ENCODE measurements around the gene CENPH.
"Not testable (repeated sequence)": the region's sequence is repeated elsewhere in the genome, so short reads cannot be mapped to it uniquely, and the experiment has no call there.

Gene CENPH, protein sequence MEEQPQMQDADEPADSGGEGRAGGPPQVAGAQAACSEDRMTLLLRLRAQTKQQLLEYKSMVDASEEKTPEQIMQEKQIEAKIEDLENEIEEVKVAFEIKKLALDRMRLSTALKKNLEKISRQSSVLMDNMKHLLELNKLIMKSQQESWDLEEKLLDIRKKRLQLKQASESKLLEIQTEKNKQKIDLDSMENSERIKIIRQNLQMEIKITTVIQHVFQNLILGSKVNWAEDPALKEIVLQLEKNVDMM

DNA sequence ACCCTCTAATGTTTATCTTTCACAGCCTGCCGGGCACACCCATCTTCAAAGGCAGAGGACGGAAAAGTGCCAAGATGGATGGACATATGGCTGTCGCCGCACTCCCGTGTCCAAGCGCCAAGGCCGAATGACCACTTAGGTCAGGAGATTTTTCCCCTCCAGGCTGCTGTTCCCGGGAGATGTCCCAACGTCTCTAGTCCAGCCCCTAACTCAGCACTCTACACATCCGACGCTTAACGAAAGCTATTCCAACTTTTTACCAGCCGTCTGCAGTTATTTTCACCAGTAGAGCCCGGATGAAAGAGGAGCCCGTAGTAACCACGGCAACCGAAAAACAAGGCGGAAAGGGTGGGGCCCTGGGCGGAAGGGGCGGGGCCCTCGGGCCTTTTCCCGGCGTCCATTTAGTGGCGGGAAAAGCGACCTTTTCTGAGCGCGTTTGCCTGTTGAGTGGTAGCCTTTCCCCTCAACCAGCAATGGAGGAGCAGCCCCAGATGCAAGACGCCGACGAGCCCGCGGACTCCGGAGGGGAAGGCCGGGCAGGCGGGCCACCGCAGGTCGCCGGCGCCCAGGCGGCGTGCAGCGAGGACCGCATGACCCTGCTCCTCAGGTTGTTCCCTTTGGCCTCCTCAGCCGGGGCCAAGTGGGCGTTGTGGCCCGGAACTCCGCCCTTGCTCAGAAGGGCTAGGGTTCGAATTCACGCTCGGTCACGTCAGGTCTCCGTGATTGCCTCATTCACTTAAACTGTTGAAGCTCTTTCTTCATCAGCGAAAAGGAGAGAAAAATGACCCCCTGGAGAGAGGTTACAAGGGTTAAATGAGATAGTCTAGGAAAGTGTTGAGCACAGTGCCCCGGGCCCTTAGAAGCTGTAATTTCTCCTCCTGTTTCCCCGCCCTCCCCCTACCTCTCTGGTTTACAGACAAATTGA, at the start of gene CENPH:
CENPH (plus strand) TSS at position 422 of the 925 bp plus-strand sequence; CDS start at position 474, 52 bp downstream.
- peak; percentile 45 for DNase-seq (ENCODE audit: low read depth)

DNA sequence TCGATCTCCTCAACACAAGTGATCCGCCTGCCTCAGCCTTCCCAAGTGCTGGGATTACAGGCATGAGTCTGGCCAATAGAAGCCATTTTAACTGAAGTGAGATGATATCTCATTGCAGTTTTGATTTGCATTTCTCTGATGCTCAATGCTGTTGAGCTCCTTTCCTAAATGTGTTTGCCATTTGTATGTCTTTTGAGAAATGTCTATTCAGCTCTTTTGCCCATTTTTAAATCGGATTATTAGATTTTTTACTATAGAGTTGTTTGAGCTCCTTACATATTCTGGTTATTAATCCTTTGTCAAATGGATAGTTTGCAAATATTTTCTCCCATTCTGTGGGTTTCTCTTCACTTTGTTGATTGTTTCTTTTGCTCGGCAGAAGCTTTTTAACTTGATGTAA, 49.1 kb upstream of the CENPH start:
- DNase-seq (ENCODE audit: low read depth) = not testable (repeated sequence)

DNA sequence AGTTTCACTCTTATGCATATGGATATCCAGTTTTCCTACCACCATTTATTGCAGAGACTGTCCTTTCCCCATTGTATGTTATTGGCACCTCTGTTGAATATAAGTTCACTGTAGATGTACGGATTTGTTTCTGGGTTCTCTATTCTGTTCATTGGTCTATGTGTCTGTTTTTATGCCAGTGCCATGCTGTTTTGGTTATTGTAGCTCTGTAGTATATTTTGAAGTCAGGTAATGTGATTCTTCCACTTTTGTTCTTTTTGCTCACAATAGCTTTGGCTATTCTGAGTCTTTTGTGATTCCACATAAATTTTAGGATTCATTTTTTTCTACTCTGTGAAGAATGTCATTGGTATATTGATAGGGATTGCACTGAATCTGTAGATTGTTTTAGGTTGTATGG, 48.6 kb upstream of the CENPH start:
- no peak for DNase-seq (ENCODE audit: low read depth)

DNA sequence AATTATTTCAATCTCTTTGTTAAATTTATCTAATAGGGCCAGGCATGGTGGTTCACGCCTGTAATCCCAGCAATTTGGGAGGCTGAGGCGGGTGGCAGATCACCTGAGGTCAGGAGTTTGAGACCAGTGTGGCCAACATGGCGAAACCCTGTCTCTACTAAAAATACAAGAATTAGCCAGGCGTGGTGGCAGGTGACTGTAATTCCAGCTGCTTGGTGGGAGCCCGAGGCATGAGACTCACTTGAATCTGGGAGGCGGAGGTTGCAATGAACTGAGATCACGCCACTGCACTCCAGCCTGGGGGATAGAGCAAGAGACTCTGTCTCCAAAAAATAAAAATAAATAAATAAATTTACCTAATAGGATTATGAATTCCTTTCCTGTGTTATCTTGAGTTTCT, 40.8 kb upstream of the CENPH start:
- DNase-seq (ENCODE audit: low read depth) = not testable (repeated sequence)

DNA sequence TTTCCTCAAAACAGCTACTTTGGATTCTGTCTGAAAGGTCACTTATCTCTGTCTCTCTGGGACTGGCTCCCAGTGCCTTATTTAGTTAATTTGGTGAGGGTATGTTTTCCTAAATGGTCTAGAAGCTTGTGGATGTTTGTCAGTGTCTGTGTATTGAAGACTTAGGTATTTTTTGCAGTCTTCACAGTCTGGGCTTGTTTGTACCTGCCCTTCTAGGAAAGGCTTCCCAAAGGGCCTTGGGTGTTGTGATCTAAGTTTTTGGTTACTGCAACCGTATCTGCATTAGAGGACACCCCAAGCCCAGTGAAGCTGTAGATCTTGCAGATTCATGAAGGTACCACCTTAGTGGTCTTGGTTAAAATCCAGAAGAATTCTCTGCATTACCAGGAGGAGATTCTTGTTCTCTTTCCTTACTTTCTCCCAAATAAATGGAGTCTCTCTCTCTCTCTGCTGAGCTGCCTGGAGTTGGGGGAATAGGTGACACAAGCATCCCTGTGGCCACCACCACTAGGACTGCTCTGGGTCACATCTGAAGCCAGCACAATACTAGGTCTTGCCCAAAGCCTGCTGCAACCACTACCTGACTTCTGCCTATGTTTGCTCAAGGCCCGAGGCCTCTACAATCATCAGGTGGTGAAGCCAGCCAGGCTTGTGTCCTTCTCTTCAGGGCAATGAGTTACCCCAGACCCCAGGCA, 40.3 kb upstream of the CENPH start:
- DNase-seq (ENCODE audit: low read depth) = no peak

DNA sequence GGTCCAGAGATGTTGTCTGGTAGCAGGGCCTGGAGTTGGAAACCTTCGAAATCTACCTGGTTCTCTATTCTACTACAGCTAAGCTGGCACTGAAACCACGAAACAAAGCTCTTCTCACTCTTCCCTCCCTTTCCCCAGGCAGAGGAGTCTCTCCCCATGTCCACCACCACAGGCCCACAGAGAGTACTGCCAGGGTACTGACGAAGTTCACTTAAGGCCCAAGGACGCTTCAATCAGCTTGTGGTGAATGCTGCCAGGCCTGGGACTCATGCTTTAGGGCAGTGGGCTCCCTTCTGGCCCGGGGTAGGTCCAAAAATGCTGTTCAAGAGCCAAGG, 39.7 kb upstream of the CENPH start:
- no peak for DNase-seq (ENCODE audit: low read depth)

DNA sequence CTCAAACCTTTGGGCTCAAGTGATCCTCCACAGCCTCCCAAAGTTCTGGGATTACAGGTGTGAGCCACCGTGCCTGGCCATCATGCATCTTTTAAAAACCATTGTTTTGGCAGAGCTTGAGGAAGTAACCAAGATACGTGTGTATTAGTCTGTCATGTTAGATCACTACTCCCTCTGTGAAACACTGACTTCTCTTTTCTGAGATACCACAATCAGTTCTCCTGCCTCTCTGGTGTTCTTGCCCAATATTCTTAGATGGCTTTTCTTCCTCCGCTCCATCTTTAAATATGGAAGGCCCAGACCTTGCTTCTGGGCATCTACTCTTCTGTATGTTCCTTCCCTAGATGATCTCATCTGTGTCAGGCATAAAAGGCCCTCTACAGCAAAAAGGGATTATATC, 36.7 kb upstream of the CENPH start:
- no peak for DNase-seq (ENCODE audit: low read depth)

DNA sequence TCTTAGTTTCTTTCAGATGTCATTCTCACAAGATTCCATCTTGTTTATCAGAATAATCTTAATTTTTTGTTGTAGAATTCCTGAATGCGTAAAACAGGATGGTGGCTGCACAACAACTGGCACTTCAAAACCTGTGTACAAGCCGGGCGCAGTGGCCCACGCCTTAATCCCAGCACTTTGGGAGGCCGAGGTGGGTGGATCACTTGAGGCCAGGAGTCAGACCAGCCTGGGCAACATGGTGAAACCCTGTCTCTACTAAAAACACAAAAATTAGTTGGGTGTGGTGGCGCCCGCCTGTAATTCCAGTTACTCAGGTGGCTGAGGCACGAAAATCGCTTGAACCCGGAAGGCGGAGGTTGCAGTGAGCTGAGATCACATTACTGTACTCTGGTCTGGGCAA, 32.9 kb upstream of the CENPH start:
- no peak for DNase-seq (ENCODE audit: low read depth)

DNA sequence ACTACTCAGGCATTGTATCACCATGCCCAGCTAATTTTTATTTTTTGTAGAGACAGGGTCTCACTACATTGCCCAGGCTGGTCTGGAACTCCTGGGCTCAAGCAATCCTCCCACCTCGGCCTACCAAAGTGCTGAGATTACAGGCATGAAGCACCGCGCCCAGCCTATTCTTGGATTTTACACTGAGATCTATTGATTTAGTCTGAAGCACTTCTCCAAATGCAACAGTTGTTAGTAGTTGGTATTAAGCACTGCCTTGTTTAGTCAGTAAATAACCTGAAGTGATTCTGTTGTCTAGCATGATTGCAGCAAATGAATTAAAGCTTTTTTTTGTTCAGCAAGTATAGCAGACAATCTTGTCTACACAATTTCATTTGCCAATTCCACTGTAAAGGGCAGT, 31.3 kb upstream of the CENPH start:
- DNase-seq (ENCODE audit: low read depth) = no peak

DNA sequence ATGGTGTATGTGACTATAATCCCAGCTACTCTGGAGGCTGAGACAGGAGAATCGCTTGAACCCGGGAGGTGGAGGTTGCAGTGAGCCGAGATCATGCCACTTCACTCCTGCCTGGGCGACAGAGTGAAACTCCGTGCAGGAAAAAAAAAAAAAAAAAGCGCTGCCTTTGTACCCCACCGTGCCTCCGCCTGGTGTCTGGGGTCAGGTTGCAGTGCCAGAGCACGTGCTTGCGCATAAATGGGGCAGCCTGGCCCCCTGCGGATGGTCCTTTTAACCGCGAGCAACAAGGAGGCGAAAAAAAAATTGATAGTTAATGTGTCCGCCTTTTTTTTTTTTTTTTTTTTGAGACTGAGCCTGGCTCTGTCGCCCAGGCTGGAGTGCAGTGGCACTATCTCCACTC, 28.7 kb upstream of the CENPH start:
- DNase-seq (ENCODE audit: low read depth) = no peak

DNA sequence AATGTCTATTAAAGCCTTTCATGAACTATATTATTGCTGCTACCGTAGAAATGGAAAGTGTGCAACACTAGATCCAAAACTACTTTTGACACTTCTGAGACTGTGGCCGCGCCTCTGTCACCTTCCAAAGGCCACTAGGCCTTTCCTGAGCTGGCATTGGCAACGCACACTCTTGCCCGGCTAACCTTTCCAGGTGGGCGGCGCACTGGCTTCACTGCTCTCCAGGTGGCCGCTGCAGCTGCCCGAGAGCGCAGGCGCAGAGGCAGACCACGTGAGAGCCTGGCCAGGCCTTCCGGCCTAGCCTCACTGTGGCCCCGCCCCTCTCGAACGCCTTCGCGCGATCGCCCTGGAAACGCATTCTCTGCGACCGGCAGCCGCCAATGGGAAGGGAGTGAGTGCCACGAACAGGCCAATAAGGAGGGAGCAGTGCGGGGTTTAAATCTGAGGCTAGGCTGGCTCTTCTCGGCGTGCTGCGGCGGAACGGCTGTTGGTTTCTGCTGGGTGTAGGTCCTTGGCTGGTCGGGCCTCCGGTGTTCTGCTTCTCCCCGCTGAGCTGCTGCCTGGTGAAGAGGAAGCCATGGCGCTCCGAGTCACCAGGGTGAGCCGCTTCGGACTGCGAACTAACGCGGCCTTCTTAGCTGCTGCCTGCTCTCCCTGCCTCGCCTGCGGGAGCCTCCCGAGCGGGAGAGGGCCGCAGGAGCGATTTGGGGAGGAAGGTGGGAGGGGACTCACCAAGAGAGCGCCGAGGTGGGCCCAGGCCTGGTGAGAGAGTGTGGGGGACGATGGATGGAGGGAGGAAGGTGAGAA, 22.5 kb upstream of the CENPH start, which contains the start of gene CCNB1:
CCNB1 (plus strand) TSS at position 465 of the 807 bp plus-strand sequence; CDS start at position 578, 113 bp downstream.
- peak; percentile 71 for DNase-seq (ENCODE audit: low read depth)

DNA sequence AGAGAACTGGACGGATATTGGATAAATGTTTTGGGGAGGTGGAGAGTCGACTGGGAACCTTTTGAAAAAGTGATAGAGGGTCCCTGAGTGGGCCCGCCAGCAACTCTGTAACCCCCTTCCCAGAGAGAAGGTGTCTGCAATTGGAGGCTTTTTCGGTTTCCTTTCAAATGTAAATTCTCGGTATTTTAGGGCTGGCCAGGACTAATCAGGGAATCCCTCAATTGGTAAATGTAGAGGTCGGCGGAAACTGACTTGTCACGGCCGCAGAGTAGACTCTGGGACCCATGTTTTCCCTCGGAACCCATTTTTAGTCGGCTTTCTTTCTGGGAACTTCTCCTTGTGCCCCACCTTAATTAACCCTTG, 21.9 kb upstream of the CENPH start:
- no peak for DNase-seq (ENCODE audit: low read depth)

DNA sequence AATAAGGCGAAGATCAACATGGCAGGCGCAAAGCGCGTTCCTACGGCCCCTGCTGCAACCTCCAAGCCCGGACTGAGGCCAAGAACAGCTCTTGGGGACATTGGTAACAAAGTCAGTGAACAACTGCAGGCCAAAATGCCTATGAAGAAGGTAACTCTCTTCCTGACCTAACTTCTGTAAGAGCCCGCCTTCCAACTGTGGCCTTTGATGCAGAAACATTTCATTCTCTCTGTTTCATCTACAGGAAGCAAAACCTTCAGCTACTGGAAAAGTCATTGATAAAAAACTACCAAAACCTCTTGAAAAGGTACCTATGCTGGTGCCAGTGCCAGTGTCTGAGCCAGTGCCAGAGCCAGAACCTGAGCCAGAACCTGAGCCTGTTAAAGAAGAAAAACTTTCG, 21.5 kb upstream of the CENPH start:
- DNase-seq (ENCODE audit: low read depth) = no peak

DNA sequence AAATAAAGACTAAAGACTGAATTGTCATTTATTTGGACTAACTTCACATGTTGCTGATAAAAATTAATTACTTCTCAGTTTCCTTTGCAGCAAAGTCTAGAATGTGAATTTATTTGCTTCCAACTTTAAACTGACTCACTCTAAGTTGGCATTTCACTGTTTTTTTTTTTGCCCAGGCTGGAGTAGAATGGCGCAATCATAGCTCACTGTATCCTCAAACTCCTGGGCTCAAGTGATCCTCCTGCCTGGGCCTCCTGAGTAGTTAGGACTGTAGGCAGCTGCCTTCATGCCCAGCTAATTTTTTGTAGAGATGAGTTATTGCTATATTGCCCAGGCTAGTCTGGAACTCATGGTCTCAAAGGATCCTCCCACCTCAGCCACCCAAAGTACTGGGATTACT, 18.9 kb upstream of the CENPH start:
- DNase-seq (ENCODE audit: low read depth) = no peak

DNA sequence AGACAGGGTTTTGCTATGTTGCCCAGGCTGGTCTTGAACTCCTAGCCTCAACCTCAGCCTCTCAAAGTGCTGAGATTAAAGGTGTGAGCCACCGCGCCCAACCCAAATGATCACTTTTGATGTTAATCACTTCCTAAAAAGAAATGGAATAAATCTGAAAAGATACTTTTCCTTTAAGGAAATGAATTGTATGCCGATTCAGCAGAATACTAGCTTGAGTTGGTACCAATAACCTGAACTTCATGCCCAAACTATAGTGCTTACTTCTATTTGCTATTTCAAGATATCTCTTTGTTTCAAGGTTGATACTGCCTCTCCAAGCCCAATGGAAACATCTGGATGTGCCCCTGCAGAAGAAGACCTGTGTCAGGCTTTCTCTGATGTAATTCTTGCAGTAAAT, 18.4 kb upstream of the CENPH start:
- no peak for DNase-seq (ENCODE audit: low read depth)

DNA sequence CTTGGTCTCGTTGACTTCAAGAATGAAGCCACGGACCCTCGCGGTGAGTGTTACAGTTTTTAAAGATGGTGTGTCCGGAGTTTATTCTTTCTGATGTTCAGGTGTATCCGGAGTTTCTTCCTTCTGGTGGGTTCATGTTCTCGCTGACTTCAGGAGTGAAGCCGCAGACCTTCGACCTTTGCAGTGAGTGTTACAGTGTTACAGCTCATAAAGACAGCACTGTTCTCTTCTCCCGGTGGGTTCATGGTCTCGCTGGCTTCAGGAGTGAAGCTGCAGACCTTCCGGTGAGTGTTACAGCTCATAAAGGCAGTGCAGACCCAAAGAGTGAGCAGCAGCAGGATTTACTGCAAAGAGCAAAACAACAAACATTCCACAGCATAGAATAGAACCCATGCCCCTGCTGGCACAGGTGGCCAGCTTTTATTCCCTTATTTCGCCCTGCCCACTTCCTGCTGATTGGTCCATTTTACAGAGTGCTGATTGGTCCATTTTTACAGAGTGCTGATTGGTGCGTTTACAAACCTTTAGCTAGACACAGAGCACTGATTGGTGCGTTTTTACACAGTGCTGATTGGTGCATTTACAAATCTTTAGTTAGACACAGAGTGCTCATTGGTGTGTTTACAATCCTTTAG, 7.6 kb upstream of the CENPH start:
- not testable (repeated sequence) for DNase-seq (ENCODE audit: low read depth)

DNA sequence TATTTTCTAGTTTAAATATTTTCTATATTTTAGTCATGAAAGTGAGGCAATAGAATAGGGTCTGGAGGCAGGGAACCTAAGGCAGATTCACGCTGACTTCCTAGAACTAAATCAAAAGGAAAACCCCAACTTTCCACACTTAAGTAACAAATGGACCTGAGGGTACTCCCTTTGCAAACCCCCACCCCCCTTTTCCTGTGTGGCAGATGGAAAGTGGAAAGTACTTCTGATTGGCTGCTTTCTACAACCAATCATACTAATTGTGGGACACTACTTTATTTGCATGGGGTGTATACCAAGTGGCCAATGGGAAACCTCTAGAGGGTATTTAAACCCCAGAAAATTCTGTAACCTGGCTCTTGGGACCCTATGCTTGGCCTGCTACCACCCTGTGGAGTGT, 4.8 kb upstream of the CENPH start:
- no peak for DNase-seq (ENCODE audit: low read depth)

DNA sequence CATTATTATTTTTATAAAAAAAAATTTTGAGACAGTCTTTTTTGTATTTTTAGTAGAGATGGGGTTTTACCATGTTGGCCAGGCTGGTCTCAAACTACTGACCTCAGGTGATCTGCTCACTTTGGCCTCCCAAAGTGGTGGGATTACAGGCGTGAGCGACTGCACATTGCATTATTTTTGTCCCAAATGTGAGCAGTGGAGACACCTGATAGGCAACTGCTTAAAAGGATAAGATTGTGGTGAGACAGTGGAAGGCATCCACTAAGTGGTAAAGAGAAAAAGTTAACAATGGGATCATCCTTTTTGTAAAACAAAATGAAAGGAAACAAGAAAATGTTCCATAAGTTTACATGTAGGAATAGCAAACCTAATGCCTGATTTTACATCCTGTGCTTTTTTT, 2.0 kb upstream of the CENPH start:
- no peak for DNase-seq (ENCODE audit: low read depth)

DNA sequence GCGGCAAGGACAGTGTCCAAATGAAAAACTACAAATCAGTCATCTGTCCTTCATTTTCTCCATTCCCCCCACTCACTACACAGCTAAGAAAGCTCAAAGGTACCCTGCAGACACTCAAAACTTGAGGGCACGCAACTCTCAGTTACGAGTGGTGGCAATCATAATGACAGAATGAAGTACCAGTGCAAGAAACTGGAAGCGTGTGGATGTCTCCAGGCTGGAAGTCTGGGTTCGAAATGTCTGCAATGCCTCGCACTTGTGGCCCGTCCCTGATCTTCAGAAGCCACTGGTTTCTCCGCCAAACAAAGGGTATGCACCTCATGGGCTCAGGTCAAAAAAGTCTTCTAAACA, 597 bp upstream of the CENPH start:
- DNase-seq (ENCODE audit: low read depth) = no peak

DNA sequence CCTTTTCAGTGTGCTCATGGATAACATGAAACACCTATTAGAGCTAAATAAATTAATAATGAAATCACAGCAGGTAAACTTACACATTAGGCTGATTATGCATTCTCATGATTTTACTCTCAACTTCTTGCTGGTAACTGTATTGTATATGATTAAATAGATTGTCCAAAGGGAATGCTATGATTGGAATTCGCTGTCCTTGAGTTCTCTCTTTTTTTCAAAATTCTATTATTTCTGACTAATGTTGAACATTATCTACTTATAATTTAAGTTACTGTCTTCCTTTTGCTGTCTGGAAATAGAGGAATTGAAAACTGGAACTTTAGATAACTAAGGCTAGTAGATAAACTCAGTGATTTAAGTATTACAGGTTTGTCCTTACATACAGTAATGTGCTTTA, 13.1 kb downstream of the CENPH start:
- DNase-seq (ENCODE audit: low read depth) = no peak

DNA sequence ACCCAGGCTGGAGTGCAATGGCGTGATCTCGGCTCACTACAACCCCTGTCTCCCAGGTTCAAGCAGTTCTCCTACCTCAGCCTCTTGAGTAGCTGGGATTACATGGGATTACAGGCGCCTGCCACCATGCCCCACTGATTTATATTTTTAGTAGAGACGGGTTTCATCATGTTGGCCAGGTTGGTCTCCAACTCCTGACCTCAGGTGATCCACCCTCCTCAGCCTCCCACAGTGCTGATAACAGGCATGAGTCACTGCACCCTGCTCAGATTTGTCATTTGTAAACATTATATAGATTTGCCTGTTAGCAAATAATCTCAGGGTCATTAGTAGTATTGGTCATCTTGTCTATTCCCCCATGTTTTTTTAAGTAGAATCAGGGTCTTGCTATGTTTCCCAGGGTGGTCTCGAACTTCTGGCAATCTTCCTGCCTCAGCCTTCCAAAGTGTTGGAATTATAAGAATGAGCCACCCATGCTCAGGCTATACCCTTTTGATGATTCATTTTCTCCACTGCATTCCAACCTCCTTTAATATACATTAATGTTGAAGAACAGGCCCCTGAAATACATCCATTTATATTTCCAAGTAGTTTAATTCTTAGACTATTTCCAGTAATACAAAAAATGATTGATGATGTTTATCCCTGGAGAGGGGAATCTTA, 17.3 kb downstream of the CENPH start:
- DNase-seq (ENCODE audit: low read depth) = no peak
